AG09309 (cell line): ENCODE measurements around the gene DNAJC18.

Experiments
- DNase-seq: peaks from one replicate; pipeline ENCODE4 v3.0.0-alpha.2; 2010; ENCODE audit warnings: low read depth
- H3K4me3 ChIP-seq: 2 replicates; pipeline ENCODE4 v1.5.1; 2011; ENCODE audit warnings: mild to moderate bottlenecking, low read depth, low read length, moderate library complexity; ENCODE audit not compliant: control insufficient read depth
- CTCF ChIP-seq: IDR thresholded peaks from 2 replicates; pipeline ENCODE4 v1.5.1; 2011; ENCODE audit warnings: mild to moderate bottlenecking, low read depth, low read length, inconsistent platforms; ENCODE audit not compliant: insufficient read depth, control insufficient read depth; ENCODE audit errors: missing control alignments

Gene DNAJC18

GRCh38 chr5:139454568-139455290, 15.4 kb upstream of the DNAJC18 start:
- H3K4me3 ChIP-seq, result no peak overlapping the region
- DNase-seq, result no peak
- no peak for TF ChIP-seq CTCF

GRCh38 chr5:139453683-139454567, 14.6 kb upstream of the DNAJC18 start:
- DNase-seq, result no peak
- no peak for TF ChIP-seq CTCF
- H3K4me3 ChIP-seq, result no peak overlapping the region

GRCh38 chr5:139451878-139452660, 12.7 kb upstream of the DNAJC18 start:
- TF ChIP-seq CTCF, result no peak
- H3K4me3 ChIP-seq, result no peak overlapping the region
- no peak for DNase-seq

GRCh38 chr5:139451176-139451575, 11.9 kb upstream of the DNAJC18 start:
- no peak overlapping the region for H3K4me3 ChIP-seq
- no peak for TF ChIP-seq CTCF
- DNase-seq, result no peak

GRCh38 chr5:139446956-139447779, 7.8 kb upstream of the DNAJC18 start:
- no peak for TF ChIP-seq CTCF
- no peak for DNase-seq
- no peak overlapping the region for H3K4me3 ChIP-seq
